Gastrocnemius medialis (tissue), 4 donors: Measurements from ENCODE around the gene NECAB3. TPM values are rescaled to one million over a fixed set of nuclear protein-coding genes. Genes with fewer than 3 reads are reported as not detected.

Source experiments
- ATAC-seq, 2 donors: fragments of 150-250 bp; one replicate each; pipeline ENCODE4 v1.9.1; 2016
- DNase-seq, 2 donors: peaks; one replicate each; pipeline ENCODE4 v3.0.0-alpha.2; 2019
- H3K27ac ChIP-seq, 4 donors: fragments of 200-600 bp; sonication (generic); 1 replicate in 1 of 4; 2 replicates in 3 of 4; pipeline ENCODE4 v1.5.1; 2016 to 2018; ENCODE audit warnings: mild to moderate bottlenecking in 2 of 4, moderate library complexity in 1 of 4
- H3K27me3 ChIP-seq, 3 donors: fragments of 200-600 bp; sonication (generic) in 2 of 3; 1 replicate in 1 of 3; 2 replicates in 2 of 3; pipeline versions ENCODE4 v1.5.1 to v1.6.0; 2016 to 2019; ENCODE audit warnings: mild to moderate bottlenecking in 1 of 3, moderate library complexity in 1 of 3
- H3K36me3 ChIP-seq, 2 donors: fragments of 200-600 bp; sonication (generic) in 1 of 2; one replicate each; pipeline ENCODE4 v1.5.1; 2017 to 2018
- H3K4me1 ChIP-seq, 2 donors: fragments of 200-600 bp; sonication (generic) in 1 of 2; one replicate each; pipeline ENCODE4 v1.5.1; 2016 to 2017; ENCODE audit warnings: mild to moderate bottlenecking in 2 of 2
- H3K4me3 ChIP-seq, 4 donors: fragments of 200-600 bp; sonication (generic) in 3 of 4; 1 replicate in 1 of 4; 2 replicates in 3 of 4; pipeline ENCODE4 v1.5.1; 2016 to 2019; ENCODE audit warnings: mild to moderate bottlenecking in 2 of 4
- H3K9me3 ChIP-seq, 3 donors: fragments of 200-600 bp; sonication (generic) in 2 of 3; 1 replicate in 1 of 3; 2 replicates in 2 of 3; pipeline ENCODE4 v1.5.1; 2016 to 2019
- CTCF ChIP-seq, 5 experiments: fragments of 450-650 bp in 3 of 5; fragments of 200-600 bp in 2 of 5; sonication (generic) in 2 of 5; IDR thresholded peaks in 4 of 5; conservative IDR thresholded peaks in 1 of 5; 1 replicate in 4 of 5; 2 replicates in 1 of 5; pipeline ENCODE4 v1.5.1; 2016 to 2019; ENCODE audit warnings: antibody characterized with exemption in 5 of 5, mild to moderate bottlenecking in 3 of 5, moderate library complexity in 3 of 5
- POLR2A ChIP-seq, 2 donors: fragments of 450-650 bp; IDR thresholded peaks; one replicate each; pipeline ENCODE4 v1.6.1; 2017; ENCODE audit warnings: antibody characterized with exemption in 2 of 2, mild to moderate bottlenecking in 2 of 2, moderate library complexity in 2 of 2
- in situ Hi-C, 4 donors: fragments of 200-750 bp; cut with MboI; loops; one replicate each; pipeline versions ENCODE4 v1.15.0 to v1.8.0; 2017; ENCODE audit warnings: low sequenced_read_pairs in 4 of 4
- intact Hi-C: fragments of 100-400 bp; cut with DNase I; formaldehyde crosslinking; loops from one replicate; pipeline ENCODE4 v1.15.1; 2023; ENCODE audit warnings: low total_unique reads
- total RNA-seq, 4 donors: library from RNA; depleted of rRNA; stranded (reverse); fragments of >200 nt; gene quantifications; one replicate each; pipeline versions ENCODE4 v1.1.0 to v1.2.3, GENCODE V29; 2016

Gene NECAB3
- total RNA-seq, 4 donors from 2014 or later: 72.3 to 127 (median 107) TPM

GRCh38 chr20:33656783-33657703 lies 17.2 kb downstream of the NECAB3 start:
- Histone ChIP-seq H3K27me3 (no peaks in the 10 kb centered on the region), H3K9me3 (no peaks in the 10 kb centered on the region), H3K27ac (no peak overlapping the region), H3K4me1 (peaks cover 7 to 8% of the 10 kb centered on the region in 2 donors), H3K4me3 (no peak overlapping the region), H3K36me3 (peaks cover 0 to 41% of the 10 kb centered on the region in 2 donors)
- intact Hi-C loops (no loop called here), in situ Hi-C loops (loop anchor here in 1 of 4 donors (10.0 kb wide), 1 partner anchor 202 kb away; no protein-coding TSS in a partner anchor)
- TF ChIP-seq POLR2A (IDR thresholded peaks at IDR 0.05) (no peak), CTCF (IDR thresholded peaks at IDR 0.05 in 4 of 5, conservative IDR thresholded peaks at IDR 0.05 in 1 of 5) (no peak)
- ATAC-seq (no peak), DNase-seq (no peak)

GRCh38 chr20:33656010-33656782 lies 18.0 kb downstream of the NECAB3 start:
- no peak for ATAC-seq
- DNase-seq: no peak
- in situ Hi-C loops: loop anchor here in 1 of 4 donors (10.0 kb wide), 1 partner anchor 201 kb away; no protein-coding TSS in a partner anchor
- Histone ChIP-seq H3K9me3 (no peaks in the 10 kb centered on the region), H3K27me3 (no peaks in the 10 kb centered on the region), H3K4me3 (no peak overlapping the region), H3K36me3 (peaks cover 0 to 41% of the 10 kb centered on the region in 2 donors), H3K27ac (no peak overlapping the region), H3K4me1 (peaks cover 7 to 8% of the 10 kb centered on the region in 2 donors)
- intact Hi-C loops: no loop called here
- TF ChIP-seq CTCF (IDR thresholded peaks at IDR 0.05 in 4 of 5, conservative IDR thresholded peaks at IDR 0.05 in 1 of 5) (no peak), POLR2A (IDR thresholded peaks at IDR 0.05) (no peak)

GRCh38 chr20:33655164-33655563 lies 19.1 kb downstream of the NECAB3 start:
- H3K4me3 ChIP-seq: no peak overlapping the region
- peaks cover 7 to 8% of the 10 kb centered on the region in 2 donors for H3K4me1 ChIP-seq
- DNase-seq: no peak
- no peak for ATAC-seq
- H3K36me3 ChIP-seq: peaks cover 0 to 39% of the 10 kb centered on the region in 2 donors
- intact Hi-C loops: no loop called here
- in situ Hi-C loops: loop anchor here in 1 of 4 donors (10.0 kb wide), 1 partner anchor 200 kb away; no protein-coding TSS in a partner anchor
- TF ChIP-seq CTCF (IDR thresholded peaks at IDR 0.05 in 4 of 5, conservative IDR thresholded peaks at IDR 0.05 in 1 of 5): no peak
- no peak for TF ChIP-seq POLR2A (IDR thresholded peaks at IDR 0.05)
- H3K27ac ChIP-seq: no peak overlapping the region
- H3K27me3 ChIP-seq: no peaks in the 10 kb centered on the region
- H3K9me3 ChIP-seq: no peaks in the 10 kb centered on the region

- no peak overlapping the region for H3K27ac ChIP-seq
- peaks cover 0 to 34% of the 10 kb centered on the region in 2 donors for H3K36me3 ChIP-seq
- no peak for DNase-seq
- intact Hi-C loops (no loop called here), in situ Hi-C loops (loop anchor here in 2 of 4 donors (5.0 to 10.0 kb wide), 2 partner anchors 200 to 202 kb away; no protein-coding TSS in a partner anchor)
- no peaks in the 10 kb centered on the region for H3K9me3 ChIP-seq
- no peak for ATAC-seq
- H3K4me3 ChIP-seq: no peak overlapping the region
- H3K27me3 ChIP-seq: no peaks in the 10 kb centered on the region
- H3K4me1 ChIP-seq: peaks cover 7 to 8% of the 10 kb centered on the region in 2 donors
- TF ChIP-seq POLR2A (IDR thresholded peaks at IDR 0.05): no peak
- no peak for TF ChIP-seq CTCF (IDR thresholded peaks at IDR 0.05 in 4 of 5, conservative IDR thresholded peaks at IDR 0.05 in 1 of 5)
Measured at GRCh38 chr20:33654680-33655161, 19.5 kb downstream of the NECAB3 start.
